HL-60 (cell line): ENCODE data around the gene CNTNAP2.

Experiments
- DNase-seq, 2 experiments: peaks; one replicate each; pipeline ENCODE4 v3.0.0-alpha.2; 2010 to 2020; ENCODE audit warnings: low read depth in 1 of 2, low spot score in 1 of 2
- H3K27ac ChIP-seq: fragments of 250-450 bp; sonication (Bioruptor Pico); replicated peaks from 2 replicates; pipeline ENCODE4 v1.5.1; 2020; ENCODE audit warnings: mild to moderate bottlenecking, moderate library complexity
- H3K27me3 ChIP-seq: fragments of 250-450 bp; sonication (Bioruptor Pico); 2 replicates; pipeline ENCODE4 v1.5.1; 2021; ENCODE audit warnings: mild to moderate bottlenecking, moderate library complexity; ENCODE audit not compliant: insufficient read depth, poor library complexity, severe bottlenecking
- H3K4me3 ChIP-seq: replicated peaks from 2 replicates; pipeline ENCODE4 v1.5.1; 2011; ENCODE audit warnings: mild to moderate bottlenecking, control low read depth, low read length; ENCODE audit not compliant: insufficient read depth
- CTCF ChIP-seq: IDR thresholded peaks from one replicate; pipeline ENCODE4 v1.5.1; 2011; ENCODE audit warnings: low read length, control low read depth, inconsistent platforms; ENCODE audit not compliant: insufficient read depth
- GABPA ChIP-seq: IDR thresholded peaks from 2 replicates; pipeline ENCODE4 v1.6.1; 2012; ENCODE audit warnings: low read depth
- POLR2AphosphoS5 ChIP-seq: IDR thresholded peaks from 2 replicates; pipeline ENCODE4 v1.6.1; 2012; ENCODE audit warnings: low read depth
- SPI1 ChIP-seq: IDR thresholded peaks from 2 replicates; pipeline ENCODE4 v1.6.1; 2012; ENCODE audit warnings: low read depth, mild to moderate bottlenecking, borderline replicate concordance
- TF ChIP-seq, protein P1 (sequence below): IDR thresholded peaks from 2 replicates; pipeline ENCODE4 v1.6.1; 2012; ENCODE audit warnings: low read depth; ENCODE audit not compliant: insufficient replicate concordance

CNTNAP2 gene

DNA sequence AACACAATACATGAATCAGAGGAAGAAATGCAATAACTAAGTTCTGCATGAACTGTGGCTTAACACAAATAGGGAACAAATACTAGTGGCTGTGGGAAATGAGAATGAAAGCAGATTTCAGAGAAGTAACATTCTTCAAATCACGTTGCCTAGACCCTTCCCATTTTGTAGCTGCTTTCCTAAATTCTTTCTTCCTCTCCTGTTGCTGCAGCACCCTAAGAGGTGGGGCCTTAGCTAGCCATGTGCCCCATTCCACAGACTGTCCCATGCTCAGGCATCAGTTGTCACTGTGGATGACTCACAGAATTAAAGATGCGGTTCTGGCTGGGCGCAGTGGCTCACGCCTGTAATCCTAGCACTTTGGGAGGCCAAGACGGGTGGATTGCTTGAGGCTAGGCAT lies 1769.3 kb downstream of the CNTNAP2 start:
- no peaks in the 10 kb centered on the region for H3K27me3 ChIP-seq
- DNase-seq = no peak

GRCh38 chr7:147894271-147894670 lies 1777.7 kb downstream of the CNTNAP2 start:
- Histone ChIP-seq H3K27me3 (no peaks in the 10 kb centered on the region), H3K4me3 (no peak overlapping the region), H3K27ac (no peak overlapping the region)
- no peak for DNase-seq
- TF ChIP-seq, protein P1, sequence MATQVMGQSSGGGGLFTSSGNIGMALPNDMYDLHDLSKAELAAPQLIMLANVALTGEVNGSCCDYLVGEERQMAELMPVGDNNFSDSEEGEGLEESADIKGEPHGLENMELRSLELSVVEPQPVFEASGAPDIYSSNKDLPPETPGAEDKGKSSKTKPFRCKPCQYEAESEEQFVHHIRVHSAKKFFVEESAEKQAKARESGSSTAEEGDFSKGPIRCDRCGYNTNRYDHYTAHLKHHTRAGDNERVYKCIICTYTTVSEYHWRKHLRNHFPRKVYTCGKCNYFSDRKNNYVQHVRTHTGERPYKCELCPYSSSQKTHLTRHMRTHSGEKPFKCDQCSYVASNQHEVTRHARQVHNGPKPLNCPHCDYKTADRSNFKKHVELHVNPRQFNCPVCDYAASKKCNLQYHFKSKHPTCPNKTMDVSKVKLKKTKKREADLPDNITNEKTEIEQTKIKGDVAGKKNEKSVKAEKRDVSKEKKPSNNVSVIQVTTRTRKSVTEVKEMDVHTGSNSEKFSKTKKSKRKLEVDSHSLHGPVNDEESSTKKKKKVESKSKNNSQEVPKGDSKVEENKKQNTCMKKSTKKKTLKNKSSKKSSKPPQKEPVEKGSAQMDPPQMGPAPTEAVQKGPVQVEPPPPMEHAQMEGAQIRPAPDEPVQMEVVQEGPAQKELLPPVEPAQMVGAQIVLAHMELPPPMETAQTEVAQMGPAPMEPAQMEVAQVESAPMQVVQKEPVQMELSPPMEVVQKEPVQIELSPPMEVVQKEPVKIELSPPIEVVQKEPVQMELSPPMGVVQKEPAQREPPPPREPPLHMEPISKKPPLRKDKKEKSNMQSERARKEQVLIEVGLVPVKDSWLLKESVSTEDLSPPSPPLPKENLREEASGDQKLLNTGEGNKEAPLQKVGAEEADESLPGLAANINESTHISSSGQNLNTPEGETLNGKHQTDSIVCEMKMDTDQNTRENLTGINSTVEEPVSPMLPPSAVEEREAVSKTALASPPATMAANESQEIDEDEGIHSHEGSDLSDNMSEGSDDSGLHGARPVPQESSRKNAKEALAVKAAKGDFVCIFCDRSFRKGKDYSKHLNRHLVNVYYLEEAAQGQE = no peak
- TF ChIP-seq SPI1 (no peak), GABPA (no peak), CTCF (no peak), POLR2AphosphoS5 (no peak)

More for the DNA sequence above, 1769.3 kb downstream of the CNTNAP2 start:
- TF ChIP-seq POLR2AphosphoS5 = no peak
- no peak for TF ChIP-seq SPI1
- no peak for TF ChIP-seq GABPA
- Histone ChIP-seq H3K27ac (no peak overlapping the region), H3K4me3 (no peak overlapping the region)

DNA sequence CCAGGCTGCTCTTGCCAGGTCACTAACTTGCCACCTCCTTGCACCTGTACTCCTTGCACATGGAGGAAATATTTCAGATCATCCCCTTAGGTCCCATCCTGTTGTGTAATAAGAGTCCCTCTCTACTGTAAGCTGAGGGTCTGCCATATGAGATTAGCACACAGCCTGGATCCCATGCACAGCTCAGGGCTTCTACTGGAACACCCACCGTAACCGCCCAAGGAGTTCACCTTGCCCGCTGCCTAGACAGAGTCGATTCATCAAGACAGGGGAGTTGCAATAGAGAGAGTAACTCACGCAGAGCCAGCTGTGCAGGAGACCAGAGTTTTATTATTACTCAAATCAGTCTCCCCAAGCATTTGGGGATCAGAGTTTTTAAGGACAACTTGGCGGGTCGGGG lies 1779.5 kb downstream of the CNTNAP2 start:
- H3K4me3 ChIP-seq = no peak overlapping the region
- DNase-seq = no peak
- no peaks in the 10 kb centered on the region for H3K27me3 ChIP-seq
- no peak overlapping the region for H3K27ac ChIP-seq
- TF ChIP-seq, protein P1 = no peak

DNA sequence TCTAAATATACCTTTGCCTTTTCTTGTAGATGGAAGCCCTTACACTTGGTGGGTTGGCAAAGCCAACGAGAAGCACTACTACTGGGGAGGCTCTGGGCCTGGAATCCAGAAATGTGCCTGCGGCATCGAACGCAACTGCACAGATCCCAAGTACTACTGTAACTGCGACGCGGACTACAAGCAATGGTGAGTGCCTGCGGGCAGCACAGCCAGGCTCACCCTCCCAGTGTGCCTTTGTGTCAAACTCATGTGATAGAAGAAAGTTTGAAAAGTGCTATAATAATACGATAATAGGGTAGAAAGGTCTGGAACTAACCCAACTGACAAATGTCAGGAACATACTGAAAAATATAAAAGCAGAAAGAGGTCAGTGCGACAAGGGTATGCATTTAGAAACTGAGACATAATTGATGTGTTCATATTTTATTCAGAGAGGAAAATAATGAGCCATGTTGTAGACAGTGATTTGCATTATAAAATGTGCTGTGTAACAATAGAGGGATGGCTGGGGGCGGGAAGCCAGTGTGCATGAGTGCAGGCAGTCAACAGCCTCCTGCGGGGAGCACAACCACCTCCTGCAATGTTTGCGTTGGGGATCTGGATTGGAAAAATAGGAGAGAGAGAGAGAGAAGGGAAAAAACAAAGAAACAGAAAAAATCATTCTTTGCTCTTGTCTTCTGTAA lies 1787.1 kb downstream of the CNTNAP2 start:
- no peak for DNase-seq
- TF ChIP-seq SPI1 (no peak), CTCF (no peak), GABPA (no peak), POLR2AphosphoS5 (no peak)
- TF ChIP-seq, protein P1 = no peak
- Histone ChIP-seq H3K27me3 (no peaks in the 10 kb centered on the region), H3K4me3 (no peak overlapping the region), H3K27ac (no peak overlapping the region)
